Measurements from ENCODE around the gene HPF1. TPM values are rescaled to one million over a fixed set of nuclear protein-coding genes. Genes with fewer than 3 reads are reported as not detected.

HPF1 gene
- total and polyA plus RNA-seq, 2 of the 13 experiments (the other 11 are each of a cell fraction or from before 2014, with no cell fraction given): 5.1 to 14.8 TPM

DNA sequence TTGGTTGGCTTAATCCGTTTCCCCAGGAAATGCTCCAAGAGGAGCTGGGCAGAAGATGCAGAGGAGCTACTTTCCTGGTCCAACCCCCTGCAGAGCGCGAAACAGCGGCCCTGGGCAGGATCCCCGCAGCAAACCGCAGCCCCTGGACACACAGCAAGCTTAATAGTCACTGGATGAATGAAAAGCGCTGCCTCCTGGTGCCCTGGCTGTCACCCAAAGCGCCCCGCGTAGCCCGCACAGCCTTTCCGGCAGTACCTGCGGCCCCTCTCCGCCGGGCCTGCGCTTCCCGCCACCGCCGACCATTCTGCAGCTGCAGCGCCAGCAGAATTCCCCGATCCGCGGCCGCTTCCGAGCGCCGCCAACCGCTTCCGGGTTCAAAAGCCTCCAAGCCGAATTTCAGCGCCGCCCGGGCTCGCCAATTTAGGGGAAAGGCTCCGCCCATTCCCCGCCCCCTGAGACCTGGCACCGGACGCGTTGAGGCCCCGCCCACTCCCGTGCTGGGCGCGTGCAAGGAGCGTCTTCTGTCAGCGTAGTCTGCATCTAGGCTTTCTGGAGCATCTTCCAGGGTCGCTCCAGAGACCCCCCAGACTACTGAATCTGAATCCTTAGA is at the start of gene HPF1 (continued):
- TF ChIP-seq SIN3B (IDR thresholded peaks at IDR 0.05; ENCODE audit: low read length) (no peak), ZBTB7B (CRISPR knock-in tag; IDR thresholded peaks at IDR 0.05) (peak; percentile 70), POLR2A (IDR thresholded peaks at IDR 0.05; ENCODE audit: insufficient read depth in 1 of 2, low read depth in 2 of 2, low read length in 2 of 2) (peak; percentile 37 to 60; a peak in 3 of 4 replicates), ZNF468 (CRISPR knock-in tag; IDR thresholded peaks at IDR 0.05) (no peak), MIER3 (CRISPR knock-in tag; IDR thresholded peaks at IDR 0.05; ENCODE audit: borderline replicate concordance) (peak; percentile 40; the same call in 1 of the 2 replicates), ATF4 (CRISPR knock-in tag; IDR thresholded peaks at IDR 0.05) (no peak), EP300 (IDR thresholded peaks at IDR 0.05; ENCODE audit: low read depth in 2 of 2, low read length in 2 of 2) (no peak), EP300 (CRISPR knock-in tag; IDR thresholded peaks at IDR 0.05; ENCODE audit: borderline replicate concordance) (no peak), MAF1 (CRISPR knock-in tag; IDR thresholded peaks at IDR 0.05; ENCODE audit: borderline replicate concordance) (no peak), RAD51 (IDR thresholded peaks at IDR 0.05; ENCODE audit: borderline replicate concordance) (no peak), DMAP1 (CRISPR knock-in tag; IDR thresholded peaks at IDR 0.05) (peak; percentile 59; the same call in 1 of the 2 replicates), ZNF776 (CRISPR knock-in tag; IDR thresholded peaks at IDR 0.05) (no peak), MATR3 (CRISPR knock-in tag; IDR thresholded peaks at IDR 0.05) (no peak), CENPT (CRISPR knock-in tag; IDR thresholded peaks at IDR 0.05; ENCODE audit: low read depth) (no peak), ARNTL (CRISPR knock-in tag; IDR thresholded peaks at IDR 0.05) (peak; percentile 78), KDM1A (CRISPR knock-in tag; IDR thresholded peaks at IDR 0.05) (no peak), EHMT2 (IDR thresholded peaks at IDR 0.05; ENCODE audit: borderline replicate concordance, low read depth, low read length) (no peak), MLX (CRISPR knock-in tag; IDR thresholded peaks at IDR 0.05) (peak; percentile 94), PAX8 (CRISPR knock-in tag; IDR thresholded peaks at IDR 0.05; ENCODE audit: borderline replicate concordance) (no peak), ZNF775 (CRISPR knock-in tag; IDR thresholded peaks at IDR 0.05; ENCODE audit: borderline replicate concordance) (no peak), ARID5B (CRISPR knock-in tag; IDR thresholded peaks at IDR 0.05) (peak; percentile 82), RELA (CRISPR knock-in tag; IDR thresholded peaks at IDR 0.05) (no peak), ZFX (CRISPR knock-in tag; IDR thresholded peaks at IDR 0.05; ENCODE audit: low read depth) (peak; percentile 80), ZNF263 (CRISPR knock-in tag; IDR thresholded peaks at IDR 0.05) (no peak)
- TF ChIP-seq, protein P1, sequence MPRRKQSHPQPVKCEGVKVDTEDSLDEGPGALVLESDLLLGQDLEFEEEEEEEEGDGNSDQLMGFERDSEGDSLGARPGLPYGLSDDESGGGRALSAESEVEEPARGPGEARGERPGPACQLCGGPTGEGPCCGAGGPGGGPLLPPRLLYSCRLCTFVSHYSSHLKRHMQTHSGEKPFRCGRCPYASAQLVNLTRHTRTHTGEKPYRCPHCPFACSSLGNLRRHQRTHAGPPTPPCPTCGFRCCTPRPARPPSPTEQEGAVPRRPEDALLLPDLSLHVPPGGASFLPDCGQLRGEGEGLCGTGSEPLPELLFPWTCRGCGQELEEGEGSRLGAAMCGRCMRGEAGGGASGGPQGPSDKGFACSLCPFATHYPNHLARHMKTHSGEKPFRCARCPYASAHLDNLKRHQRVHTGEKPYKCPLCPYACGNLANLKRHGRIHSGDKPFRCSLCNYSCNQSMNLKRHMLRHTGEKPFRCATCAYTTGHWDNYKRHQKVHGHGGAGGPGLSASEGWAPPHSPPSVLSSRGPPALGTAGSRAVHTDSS (CRISPR knock-in tag; conservative IDR thresholded peaks at IDR 0.05): no peak

Measured in HepG2 (cell line).